DMS153 treated with DMSO at 0.1 percent for 48 hours (cell line): Measurements from ENCODE around the gene EFCC1.

Source experiments
- DNase-seq: peaks from one replicate; lab custom pipeline; 2025; ENCODE audit not compliant: unreplicated experiment; lab: John Stamatoyannopoulos, UW

The EFCC1 gene

GRCh38 chr3:129014148-129014547 is 13.0 kb downstream of the EFCC1 start:
- DNase-seq: no peak

GRCh38 chr3:129014793-129015345 is 13.8 kb downstream of the EFCC1 start:
- DNase-seq: no peak

GRCh38 chr3:129015388-129016105 is 14.4 kb downstream of the EFCC1 start:
- DNase-seq: no peak

DNA sequence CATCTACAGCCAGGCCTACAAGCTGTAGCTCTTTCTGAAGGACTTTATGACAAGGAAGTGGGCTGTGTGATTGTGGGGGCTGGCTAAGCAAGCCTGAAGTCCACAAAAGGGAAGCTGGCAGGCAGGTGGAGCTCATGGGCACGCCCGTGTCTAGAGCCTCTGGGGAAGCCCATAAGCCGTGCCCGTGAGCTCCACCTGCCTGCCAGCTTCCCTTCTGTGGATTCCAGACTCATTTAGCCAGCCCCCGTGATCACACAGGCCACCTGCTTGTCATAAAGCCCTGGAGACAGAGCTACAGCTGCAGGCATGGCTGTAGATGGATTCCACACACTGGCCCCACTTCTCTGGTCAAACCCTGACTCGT is 15.2 kb downstream of the EFCC1 start:
- peak; percentile 90 for DNase-seq

GRCh38 chr3:129016720-129017483 is 15.8 kb downstream of the EFCC1 start:
- no peak for DNase-seq

DNA sequence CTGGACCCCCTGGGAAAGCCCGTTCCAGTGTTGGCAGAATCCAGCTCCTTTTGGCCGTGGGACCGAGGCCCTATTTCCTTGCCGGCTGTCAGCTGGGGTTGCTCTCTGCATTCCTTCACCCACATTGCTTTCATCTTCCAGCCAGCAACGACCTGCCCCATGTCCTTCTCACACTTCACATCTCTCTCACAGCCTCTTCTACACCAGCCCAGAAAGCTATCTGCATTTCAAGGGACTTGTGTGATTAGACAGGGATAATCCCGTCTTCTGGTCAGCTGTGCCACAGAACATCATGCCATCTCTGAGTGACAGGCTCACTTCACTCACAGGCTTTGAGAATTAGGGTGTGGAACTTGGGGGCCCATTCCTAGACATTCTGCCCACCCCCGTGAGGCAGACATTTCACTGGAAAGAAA is 16.4 kb downstream of the EFCC1 start:
- no peak for DNase-seq

DNA sequence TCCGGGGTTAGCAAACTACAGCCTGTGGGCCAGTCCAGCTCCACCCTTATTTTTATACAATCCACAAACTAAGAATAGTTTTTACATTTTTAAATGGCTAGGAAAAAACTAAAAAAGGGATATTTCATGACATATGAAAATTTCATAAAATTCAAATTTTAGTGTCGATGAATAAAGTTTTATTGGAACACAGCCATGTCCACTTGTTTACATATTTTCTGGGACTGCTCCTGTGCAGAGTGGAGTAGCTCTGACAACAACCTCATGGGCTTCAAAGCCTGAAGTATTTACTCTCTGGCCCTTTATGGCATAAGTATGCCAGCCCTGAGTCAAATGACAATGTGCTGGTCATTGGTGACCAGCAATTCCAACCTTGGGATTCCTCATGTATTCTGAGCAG is 17.2 kb downstream of the EFCC1 start:
- DNase-seq: no peak

DNA sequence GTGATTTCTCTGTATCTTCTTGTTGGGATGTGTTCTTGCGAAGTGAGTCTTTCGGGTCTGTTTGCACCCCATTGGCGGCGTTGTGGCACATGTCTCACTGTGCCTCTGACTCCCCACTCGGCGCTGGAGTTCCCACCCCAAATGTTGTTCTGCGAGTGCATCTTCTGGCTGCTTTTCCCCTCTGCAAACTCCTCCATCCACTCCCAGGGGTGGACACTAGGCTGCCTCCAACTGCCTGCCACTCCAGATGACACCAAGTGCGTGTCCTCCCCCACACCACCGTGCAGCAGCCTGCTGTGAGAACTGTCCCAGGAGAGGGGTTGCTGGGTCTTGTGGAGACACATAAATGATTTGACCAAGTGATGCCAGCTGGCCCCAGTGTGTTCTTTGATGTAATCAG is 17.6 kb downstream of the EFCC1 start:
- DNase-seq: no peak

DNA sequence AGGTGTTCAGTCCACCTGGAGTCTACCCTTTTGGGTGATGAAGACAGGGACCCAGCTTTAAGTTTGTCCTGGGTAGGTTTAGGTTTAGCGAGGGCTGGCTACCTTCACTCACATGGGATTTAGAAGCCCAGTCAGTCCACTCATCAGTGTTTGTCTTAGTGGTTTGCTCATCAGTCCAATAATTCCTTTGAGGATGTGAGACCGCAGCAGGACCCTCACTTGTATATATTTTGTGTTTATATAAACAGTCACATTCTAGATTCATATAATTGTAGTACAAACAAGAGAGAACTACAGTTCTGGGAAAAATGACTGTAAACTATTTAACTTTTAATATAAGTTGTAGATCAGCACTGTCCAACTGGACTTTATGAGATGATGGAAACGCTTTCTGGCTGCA is 18.2 kb downstream of the EFCC1 start:
- DNase-seq: no peak

DNA sequence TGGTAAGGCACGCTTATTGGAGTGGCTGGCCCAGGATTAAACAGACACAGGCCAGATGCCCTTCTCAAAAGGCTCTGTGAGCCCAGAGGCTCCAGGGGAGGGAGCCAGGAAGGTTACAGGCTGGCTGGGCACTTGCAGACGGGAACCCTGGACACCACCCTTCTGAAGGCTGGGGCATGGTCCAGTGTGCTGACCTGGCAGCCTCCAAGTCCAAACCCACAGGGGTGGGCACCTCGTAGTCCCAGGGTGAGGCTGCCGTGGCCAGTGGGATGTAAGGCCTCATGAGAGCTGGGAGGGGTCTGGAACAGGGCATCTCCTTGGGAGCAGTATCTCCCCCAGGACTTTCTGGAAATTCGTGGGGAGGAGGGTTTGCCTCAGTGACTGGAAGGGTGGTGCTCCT is 19.6 kb downstream of the EFCC1 start:
- DNase-seq: no peak

DNA sequence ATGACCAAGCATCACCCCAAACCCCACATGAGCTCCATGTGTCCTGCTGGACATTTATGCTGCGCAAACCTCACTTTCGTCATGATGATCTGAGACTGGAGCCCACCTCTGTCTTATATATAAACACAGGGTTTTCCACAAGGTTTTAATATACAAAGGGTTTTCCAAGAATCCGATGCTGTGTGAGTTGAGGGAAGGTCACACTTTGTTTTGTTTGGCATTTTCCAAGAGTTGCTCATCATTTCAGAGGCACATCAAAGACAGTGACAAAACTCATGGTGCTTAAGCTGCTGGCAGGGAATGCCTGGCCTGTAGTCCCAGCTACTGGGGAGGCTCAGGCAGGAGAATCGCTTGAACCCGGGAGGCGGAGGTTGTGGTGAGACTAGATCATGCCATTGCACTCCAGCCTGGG is 20.0 kb downstream of the EFCC1 start:
- no peak for DNase-seq

DNA sequence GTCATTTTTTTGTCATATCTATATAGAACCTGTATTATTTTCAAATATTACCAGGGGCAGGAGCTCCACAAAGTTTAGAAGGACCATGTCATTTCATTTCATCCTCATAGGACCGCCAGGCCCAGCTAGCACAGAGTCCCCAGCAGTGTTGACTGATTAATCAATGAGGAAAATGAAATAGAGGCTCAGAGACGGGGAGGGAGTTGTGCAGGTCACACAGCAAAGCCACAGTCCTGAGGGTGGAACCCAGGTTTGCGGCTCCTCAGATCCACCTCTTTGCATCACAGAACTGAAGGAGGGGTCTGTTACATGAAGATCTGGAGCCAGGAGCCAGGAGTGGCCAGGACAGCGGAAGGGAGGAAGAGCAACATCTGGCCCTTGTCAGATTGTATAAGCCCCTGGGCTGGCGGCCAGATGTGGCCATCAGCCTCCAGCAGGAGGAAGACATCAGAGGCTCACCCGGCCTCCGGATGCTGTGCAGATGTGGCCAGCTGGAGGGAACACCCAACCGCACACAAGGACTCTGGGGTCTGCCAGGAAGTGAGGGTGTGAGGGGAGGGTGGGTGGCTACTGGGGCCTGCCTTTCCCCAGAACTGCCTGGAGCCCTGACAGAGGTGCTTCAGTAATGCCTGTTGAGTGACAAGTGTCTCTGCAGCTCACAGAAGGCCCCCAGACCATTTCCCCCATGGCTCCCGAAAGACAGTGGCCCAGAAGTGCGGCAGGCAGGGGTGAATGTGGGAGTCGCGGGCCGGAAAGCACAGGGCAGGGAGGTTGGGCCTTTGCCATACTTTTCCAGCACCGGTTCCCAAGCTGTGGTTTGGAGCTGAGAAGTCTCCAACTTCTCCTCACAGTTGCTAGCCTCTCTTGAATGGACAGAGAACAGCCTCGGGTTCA is 21.3 kb downstream of the EFCC1 start:
- DNase-seq: no peak

- no peak for DNase-seq
These were observed 21.9 kb downstream of the EFCC1 start for GRCh38 chr3:129023008-129023358.

GRCh38 chr3:129023909-129024308 is 22.8 kb downstream of the EFCC1 start:
- DNase-seq: peak; percentile 6

- no peak for DNase-seq
These were observed 24.0 kb downstream of the EFCC1 start for GRCh38 chr3:129025108-129025507.

DNA sequence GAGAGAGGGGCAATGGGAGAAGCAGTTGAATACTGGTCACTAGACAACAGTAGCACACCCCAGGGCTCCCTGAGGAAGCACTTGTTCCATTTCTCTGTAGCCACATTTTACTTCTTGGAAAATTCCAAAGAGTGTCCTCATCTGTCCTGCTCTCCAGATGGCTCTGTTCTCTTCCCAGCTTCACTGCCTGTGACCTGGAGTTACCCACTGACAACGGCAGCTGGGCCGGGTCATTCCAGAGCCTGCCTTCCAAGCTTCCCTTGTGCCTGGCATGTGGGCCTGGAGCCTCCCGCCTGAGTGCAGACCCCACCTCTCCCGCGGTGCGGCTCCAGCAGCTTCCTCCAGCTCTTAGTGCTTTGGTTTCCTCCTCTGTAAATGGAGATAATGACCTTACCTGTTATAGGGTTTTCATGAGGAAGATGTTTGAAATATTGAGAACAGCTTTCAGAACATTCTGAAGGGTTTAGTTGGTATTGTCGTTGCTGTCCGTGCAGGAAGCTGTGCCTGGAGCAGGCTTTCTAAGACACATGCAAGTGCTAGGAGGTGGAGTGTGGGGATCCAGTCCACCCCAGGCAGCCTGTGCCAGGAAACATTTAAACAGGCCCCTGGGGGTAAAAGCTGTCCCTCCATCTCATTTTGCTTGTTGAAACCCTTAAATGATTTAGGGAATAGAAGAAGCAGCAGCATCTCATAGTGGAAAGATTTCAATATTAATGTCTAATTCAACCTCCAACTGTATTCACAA is 24.8 kb downstream of the EFCC1 start:
- DNase-seq: no peak

GRCh38 chr3:129026728-129027543 is 25.8 kb downstream of the EFCC1 start:
- DNase-seq: peak; percentile 88

GRCh38 chr3:129027544-129027880 is 26.4 kb downstream of the EFCC1 start:
- no peak for DNase-seq

- no peak for DNase-seq
These were observed 27.8 kb downstream of the EFCC1 start for GRCh38 chr3:129028866-129029265.

DNA sequence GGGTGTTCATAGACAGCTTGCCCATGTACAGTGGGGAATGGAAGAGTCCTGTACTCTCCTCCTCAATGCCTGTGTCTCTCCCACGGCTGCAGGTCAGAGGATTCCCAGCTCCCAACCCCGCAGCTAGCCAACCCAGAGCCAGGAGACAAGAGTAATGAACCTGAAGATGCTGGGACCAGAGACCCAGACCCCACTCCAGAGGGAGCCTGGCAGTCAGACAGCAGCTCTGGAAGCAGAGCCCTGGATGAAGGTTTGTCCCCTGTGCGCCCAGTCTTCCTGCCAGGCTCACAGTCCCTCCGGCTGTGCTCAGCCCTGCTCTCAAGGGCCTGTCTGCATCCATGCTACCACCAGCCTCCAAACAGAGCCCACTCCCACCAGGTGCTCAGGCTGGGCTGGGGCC is 29.5 kb downstream of the EFCC1 start:
- DNase-seq: no peak
